ENCODE results near the gene NTRK3. TPM values are rescaled to one million over a fixed set of nuclear protein-coding genes. Genes with fewer than 3 reads are reported as not detected.

Gene NTRK3
- total RNA-seq, 2 experiments from 2014 or later = 0.78 TPM; not detected in 1

- H3K27ac ChIP-seq (ENCODE audit: low read depth in 1 of 2, low read length in 2 of 2) = no peak overlapping the region
- POLR2A ChIA-PET = no interaction called here
- no peaks in the 10 kb centered on the region for H3K9me3 Mint-ChIP-seq
- intact Hi-C loops (cut with DNase I, micrococcal nuclease) = no loop called here
- no peaks in the 10 kb centered on the region for H3K4me1 Mint-ChIP-seq (ENCODE audit: low read depth)
- no peak for ATAC-seq (ENCODE audit: poor library complexity)
- H3K36me3 Mint-ChIP-seq (ENCODE audit: low read depth) = no peaks in the 10 kb centered on the region
- no peaks in the 10 kb centered on the region for H3K36me3 ChIP-seq (ENCODE audit: insufficient read depth, low read length)
- peaks cover 39% of the 10 kb centered on the region for H3K27me3 Mint-ChIP-seq
- TF ChIP-seq CTCF (IDR thresholded peaks at IDR 0.05) = no peak
- peaks cover 6 to 12% of the 10 kb centered on the region in 2 experiments for H3K27me3 ChIP-seq (ENCODE audit: control insufficient read depth in 1 of 2, insufficient read depth in 2 of 2, low read length in 2 of 2)
- no peak overlapping the region for H3K4me3 ChIP-seq (ENCODE audit: low read length)
- H3K9me3 ChIP-seq (ENCODE audit: control insufficient read depth in 1 of 2, insufficient read depth in 1 of 2, low read length in 2 of 2) = no peaks in the 10 kb centered on the region
- H3K4me1 ChIP-seq (ENCODE audit: insufficient read depth, low read length) = no peaks in the 10 kb centered on the region
- DNase-seq = no peak
- no peak overlapping the region for H3K4me3 Mint-ChIP-seq
- H3K27ac Mint-ChIP-seq = no peak overlapping the region
- CTCF ChIA-PET = no interaction called here
Observed at GRCh38 chr15:88269356-88270062, 13.0 kb upstream of the NTRK3 start.

GRCh38 chr15:88267720-88268119, 11.2 kb upstream of the NTRK3 start:
- CTCF ChIA-PET = no interaction called here
- intact Hi-C loops (cut with DNase I, micrococcal nuclease) = no loop called here

GRCh38 chr15:88266170-88266569, 9.6 kb upstream of the NTRK3 start:
- TF ChIP-seq CTCF (IDR thresholded peaks at IDR 0.05) = no peak
- H3K4me3 ChIP-seq (ENCODE audit: low read length) = no peak overlapping the region
- no peak overlapping the region for H3K27ac ChIP-seq (ENCODE audit: low read depth in 1 of 2, low read length in 2 of 2)
- peaks cover 0 to 5% of the 10 kb centered on the region in 2 experiments for H3K9me3 ChIP-seq (ENCODE audit: control insufficient read depth in 1 of 2, insufficient read depth in 1 of 2, low read length in 2 of 2)
- Mint-ChIP-seq H3K9me3 (no peaks in the 10 kb centered on the region), H3K36me3 (ENCODE audit: low read depth) (no peaks in the 10 kb centered on the region), H3K27ac (no peak overlapping the region), H3K4me3 (no peak overlapping the region), H3K27me3 (peaks cover 58% of the 10 kb centered on the region), H3K4me1 (ENCODE audit: low read depth) (no peaks in the 10 kb centered on the region)
- POLR2A ChIA-PET = no interaction called here
- CTCF ChIA-PET = no interaction called here
- ATAC-seq (ENCODE audit: poor library complexity) (no peak), DNase-seq (no peak)
- no peaks in the 10 kb centered on the region for H3K4me1 ChIP-seq (ENCODE audit: insufficient read depth, low read length)
- no peaks in the 10 kb centered on the region for H3K36me3 ChIP-seq (ENCODE audit: insufficient read depth, low read length)
- peaks cover 14 to 18% of the 10 kb centered on the region in 2 experiments for H3K27me3 ChIP-seq (ENCODE audit: control insufficient read depth in 1 of 2, insufficient read depth in 2 of 2, low read length in 2 of 2)
- intact Hi-C loops (cut with DNase I, micrococcal nuclease) = no loop called here

More at GRCh38 chr15:88267720-88268119, 11.2 kb upstream of the NTRK3 start:
- ATAC-seq (ENCODE audit: poor library complexity) (no peak), DNase-seq (no peak)
- peaks cover 6 to 7% of the 10 kb centered on the region in 2 experiments for H3K27me3 ChIP-seq (ENCODE audit: control insufficient read depth in 1 of 2, insufficient read depth in 2 of 2, low read length in 2 of 2)
- H3K4me3 Mint-ChIP-seq = no peak overlapping the region
- H3K27ac ChIP-seq (ENCODE audit: low read depth in 1 of 2, low read length in 2 of 2) = no peak overlapping the region
- peaks cover 51% of the 10 kb centered on the region for H3K27me3 Mint-ChIP-seq
- H3K4me1 ChIP-seq (ENCODE audit: insufficient read depth, low read length) = no peaks in the 10 kb centered on the region
- no peak for TF ChIP-seq CTCF (IDR thresholded peaks at IDR 0.05)
- no peaks in the 10 kb centered on the region for H3K36me3 ChIP-seq (ENCODE audit: insufficient read depth, low read length)
- H3K9me3 ChIP-seq (ENCODE audit: control insufficient read depth in 1 of 2, insufficient read depth in 1 of 2, low read length in 2 of 2) = no peaks in the 10 kb centered on the region
- H3K27ac Mint-ChIP-seq = no peak overlapping the region
- H3K36me3 Mint-ChIP-seq (ENCODE audit: low read depth) = no peaks in the 10 kb centered on the region
- no peaks in the 10 kb centered on the region for H3K9me3 Mint-ChIP-seq
- POLR2A ChIA-PET = no interaction called here
- H3K4me1 Mint-ChIP-seq (ENCODE audit: low read depth) = no peaks in the 10 kb centered on the region
- H3K4me3 ChIP-seq (ENCODE audit: low read length) = no peak overlapping the region

Measured in CD4-positive, alpha-beta T cell (primary cell).